ENCODE measurements around the gene SCCPDH.
"Not testable (repeated sequence)": the region's sequence is repeated elsewhere in the genome, so short reads cannot be mapped to it uniquely, and the experiment has no call there.

The SCCPDH gene

DNA sequence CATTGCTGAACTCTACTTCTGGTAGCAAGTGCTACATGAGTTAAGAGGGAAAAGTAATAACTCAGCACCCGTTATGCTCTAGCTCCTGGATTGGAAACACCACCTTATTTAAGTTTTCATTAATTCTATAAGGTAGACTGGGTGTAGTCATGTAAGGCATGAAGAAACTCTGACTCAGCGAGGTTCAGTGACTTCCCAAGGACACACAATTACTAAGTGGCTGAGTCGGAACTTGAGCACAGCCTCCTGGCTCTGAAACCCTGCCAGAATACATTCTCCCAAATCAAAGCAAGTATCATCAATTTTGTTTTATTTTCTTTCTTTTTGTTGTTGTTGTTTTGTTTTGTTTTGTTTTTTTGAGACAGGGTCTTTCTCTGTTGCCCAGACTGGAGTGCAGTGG lies 29.1 kb upstream of the SCCPDH start:
- DNase-seq (ENCODE audit: insufficient read length, low spot score) (no peak), FAIRE-seq (no peak)
- no peak for TF ChIP-seq POLR2A (IDR thresholded peaks at IDR 0.05; ENCODE audit: low read depth, low read length)

DNA sequence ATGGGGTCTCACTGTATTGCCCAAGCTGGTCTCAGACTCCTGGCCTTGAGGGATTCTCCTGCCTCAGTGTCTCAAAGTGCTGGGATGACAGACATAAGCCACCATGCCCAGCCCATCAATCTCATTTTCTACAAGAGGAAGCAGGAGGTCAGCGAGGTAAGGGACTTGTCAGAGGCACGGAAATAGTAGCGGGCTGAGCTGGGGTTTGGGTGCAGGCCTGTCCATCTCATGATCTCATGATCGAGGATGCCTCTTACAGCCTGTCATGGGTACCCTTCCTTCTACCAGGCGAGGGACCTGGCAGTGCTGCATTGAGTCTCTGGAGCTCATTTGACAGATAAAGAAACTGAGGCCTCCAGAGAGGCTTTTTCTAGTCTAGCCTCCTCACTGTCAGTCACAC lies 28.5 kb upstream of the SCCPDH start:
- DNase-seq (ENCODE audit: insufficient read length, low spot score) (no peak), FAIRE-seq (no peak)

DNA sequence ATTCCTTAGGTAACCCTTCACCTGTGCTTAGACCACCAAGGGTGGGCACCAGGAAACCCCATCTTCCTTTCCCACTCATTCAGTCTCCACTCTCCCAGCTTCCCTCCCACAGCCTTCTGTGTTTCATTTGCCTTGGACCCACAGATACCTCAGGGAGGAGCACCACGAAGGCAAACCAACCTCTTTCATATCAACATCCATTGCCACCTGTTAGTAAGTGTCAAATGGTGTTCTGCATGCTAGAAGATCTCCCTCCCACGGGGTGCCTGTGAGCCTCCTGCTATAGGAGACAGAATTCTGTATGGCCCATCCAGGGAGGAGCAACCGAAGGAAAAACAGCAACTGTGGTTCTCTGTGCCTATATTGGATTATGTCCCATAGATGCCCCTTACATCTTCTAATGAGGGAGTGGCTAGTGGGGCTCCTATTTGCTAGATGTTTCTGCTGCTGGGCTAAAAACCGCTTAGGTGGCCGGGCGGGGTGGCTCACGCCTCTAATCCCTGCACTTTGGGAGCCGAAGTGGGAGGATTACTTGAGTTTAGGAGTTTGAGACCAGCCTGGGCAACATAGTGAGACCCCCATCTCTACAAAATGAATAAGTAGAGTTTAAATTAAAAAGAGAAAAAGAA lies 25.6 kb upstream of the SCCPDH start:
- DNase-seq (ENCODE audit: insufficient read length, low spot score) (no peak), FAIRE-seq (no peak)
- TF ChIP-seq POLR2A (IDR thresholded peaks at IDR 0.05; ENCODE audit: low read depth, low read length): no peak

More for the DNA sequence above, 28.5 kb upstream of the SCCPDH start:
- TF ChIP-seq POLR2A (IDR thresholded peaks at IDR 0.05; ENCODE audit: low read depth, low read length): no peak

DNA sequence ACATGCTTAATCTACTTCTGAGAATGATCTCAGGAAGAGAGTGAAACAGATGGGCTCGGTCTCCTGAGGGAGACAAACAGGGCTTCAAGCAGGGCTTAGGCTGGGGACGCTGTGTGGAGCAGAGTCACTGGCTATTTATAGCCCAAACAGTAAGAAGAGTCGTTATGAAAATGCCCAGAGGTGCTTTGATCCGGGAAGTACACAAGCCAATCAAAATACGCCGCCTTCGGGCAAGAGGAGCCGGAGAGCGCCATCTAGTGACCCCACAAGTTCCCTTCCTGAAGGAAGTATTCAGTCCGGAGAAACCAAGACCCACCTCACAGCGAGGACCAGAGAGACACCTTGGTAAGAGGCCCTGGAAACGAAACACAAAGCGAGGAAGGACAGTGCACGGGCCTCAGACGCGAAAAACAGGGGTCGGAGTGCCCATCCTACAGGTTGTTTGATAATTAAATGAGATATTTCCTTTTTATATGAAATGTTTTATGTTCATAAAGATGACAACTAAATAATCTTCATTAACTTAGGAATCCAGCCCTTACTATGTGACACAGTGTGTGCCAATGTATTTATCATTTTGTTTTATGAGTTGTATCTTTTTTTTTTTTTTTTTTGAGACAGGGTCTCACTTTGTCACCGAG lies 25.0 kb upstream of the SCCPDH start:
- no peak for TF ChIP-seq POLR2A (IDR thresholded peaks at IDR 0.05; ENCODE audit: low read depth, low read length)
- FAIRE-seq: no peak
- peak; percentile 79 for DNase-seq (ENCODE audit: insufficient read length, low spot score)

DNA sequence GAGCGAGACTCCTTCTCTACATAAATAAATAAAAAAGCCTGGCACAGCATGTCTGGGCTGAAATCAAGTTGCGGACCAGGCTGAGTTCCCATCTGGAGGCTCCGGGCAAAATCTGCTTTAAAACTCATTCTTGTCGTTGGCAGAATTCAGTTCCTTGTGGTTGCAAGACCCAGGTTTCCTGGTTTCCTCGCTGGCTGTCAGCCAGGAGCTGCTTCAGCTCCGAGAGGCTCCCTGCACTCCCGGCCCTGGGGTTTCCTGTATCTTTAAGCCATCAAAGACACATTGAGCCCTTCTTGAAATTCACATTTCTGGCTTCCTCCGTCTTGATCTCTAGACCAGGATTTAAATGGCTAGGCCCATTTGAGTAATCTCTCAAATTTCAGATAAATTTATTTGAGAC lies 20.6 kb upstream of the SCCPDH start:
- no peak for TF ChIP-seq POLR2A (IDR thresholded peaks at IDR 0.05; ENCODE audit: low read depth, low read length)
- DNase-seq (ENCODE audit: insufficient read length, low spot score) (no peak), FAIRE-seq (no peak)

DNA sequence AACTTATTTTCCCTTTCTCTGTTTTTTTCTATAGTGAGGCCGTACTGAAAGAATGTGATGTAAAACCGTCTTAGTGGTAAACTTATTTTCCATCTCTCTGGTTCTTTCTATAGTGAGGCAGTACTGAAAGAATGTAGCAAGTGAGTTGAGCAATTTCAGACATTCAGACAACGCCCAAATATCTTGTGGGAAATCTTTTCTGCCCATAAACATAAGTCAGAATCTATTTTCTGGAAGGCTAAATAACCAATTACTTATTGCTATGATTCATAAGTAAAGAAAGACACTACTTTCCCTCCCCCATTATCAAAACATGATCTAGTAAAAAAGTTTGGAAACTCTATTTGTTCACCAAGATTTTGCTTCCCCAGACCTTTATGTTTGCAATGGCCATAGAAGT lies 18.8 kb upstream of the SCCPDH start:
- no peak for DNase-seq (ENCODE audit: insufficient read length, low spot score)
- FAIRE-seq: no peak

DNA sequence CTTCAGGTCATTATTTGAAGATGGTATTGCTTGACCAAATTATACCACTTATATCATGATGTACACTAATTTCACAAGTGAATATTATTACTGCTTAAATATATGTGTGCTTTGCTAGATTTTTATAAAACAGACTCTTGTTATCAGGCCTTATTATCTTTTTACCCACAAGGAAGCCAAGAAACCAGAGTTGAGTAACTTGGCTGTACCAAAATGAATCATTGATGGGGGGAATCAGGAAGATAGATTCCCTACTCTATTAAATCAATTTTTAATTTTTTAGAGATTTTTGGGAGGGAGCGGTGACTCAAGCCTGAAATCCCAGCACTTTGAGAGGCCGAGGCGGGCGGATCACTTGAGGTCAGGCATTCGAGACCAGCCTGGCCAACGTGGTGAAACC lies 16.0 kb upstream of the SCCPDH start:
- DNase-seq (ENCODE audit: insufficient read length, low spot score) (no peak), FAIRE-seq (no peak)
- no peak for TF ChIP-seq POLR2A (IDR thresholded peaks at IDR 0.05; ENCODE audit: low read depth, low read length)

More for the DNA sequence above, 18.8 kb upstream of the SCCPDH start:
- no peak for TF ChIP-seq POLR2A (IDR thresholded peaks at IDR 0.05; ENCODE audit: low read depth, low read length)

DNA sequence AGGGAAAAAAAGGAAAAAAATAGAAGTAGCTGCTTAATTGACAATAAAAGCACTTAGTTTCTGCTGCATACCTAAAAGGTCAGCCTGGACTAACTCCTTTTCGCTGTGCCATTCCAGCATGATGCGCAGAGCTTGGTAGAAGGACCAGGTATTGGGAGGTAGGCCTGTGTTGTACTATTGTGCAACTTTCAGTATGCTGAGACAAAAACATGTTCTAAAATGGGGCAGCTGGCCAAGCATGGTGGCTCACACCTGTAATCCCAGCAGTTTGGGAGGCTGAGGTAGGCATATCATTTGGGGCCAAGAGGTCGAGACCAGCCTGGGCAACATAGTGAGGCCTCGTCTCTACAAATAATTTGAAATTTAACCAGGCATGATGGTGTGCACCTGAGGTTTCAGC lies 15.0 kb upstream of the SCCPDH start:
- DNase-seq (ENCODE audit: insufficient read length, low spot score) (no peak), FAIRE-seq (no peak)
- no peak for TF ChIP-seq POLR2A (IDR thresholded peaks at IDR 0.05; ENCODE audit: low read depth, low read length)

DNA sequence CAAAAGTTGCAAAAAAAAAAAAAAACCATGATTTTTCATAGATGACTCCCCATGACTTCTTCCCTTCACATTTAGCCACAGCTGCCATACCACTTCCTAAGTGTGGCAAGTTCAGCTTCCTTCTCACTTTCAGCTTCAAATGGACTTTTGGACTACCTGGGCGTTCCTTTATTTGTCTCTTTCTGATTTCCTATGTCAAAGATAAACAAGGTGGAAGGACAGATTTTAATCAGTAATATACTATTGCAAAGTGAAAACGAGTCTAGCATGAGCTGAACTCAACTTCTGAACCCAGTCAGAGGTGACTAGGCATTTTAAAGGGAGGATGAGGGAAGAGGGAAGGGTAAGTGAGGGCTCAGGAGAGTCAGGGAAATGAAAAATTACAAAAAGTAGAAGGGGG lies 14.4 kb upstream of the SCCPDH start:
- FAIRE-seq (no peak), DNase-seq (ENCODE audit: insufficient read length, low spot score) (no peak)
- no peak for TF ChIP-seq POLR2A (IDR thresholded peaks at IDR 0.05; ENCODE audit: low read depth, low read length)

DNA sequence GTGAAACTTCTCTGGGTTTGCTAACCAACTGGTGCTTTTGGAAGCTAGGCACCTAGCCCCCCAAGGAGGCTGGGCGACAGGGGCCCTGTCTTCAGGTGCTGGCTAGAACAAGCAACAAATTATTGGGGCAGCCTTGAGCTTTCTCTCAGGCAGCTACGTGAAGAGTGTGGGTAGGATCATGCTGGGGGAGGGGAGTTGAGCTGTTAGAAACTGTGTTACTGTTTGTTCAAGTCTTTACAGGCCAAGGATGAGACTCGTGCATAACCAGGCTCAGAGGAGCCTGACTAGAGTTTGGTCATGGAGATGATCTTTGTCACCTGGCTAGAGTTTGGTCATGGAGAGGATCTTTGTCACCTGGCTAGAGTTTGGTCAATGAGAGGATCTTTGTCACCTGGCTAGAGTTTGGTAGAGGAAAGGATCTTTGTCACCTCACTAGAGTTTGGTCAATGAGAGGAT lies 12.6 kb upstream of the SCCPDH start:
- FAIRE-seq (no peak), DNase-seq (ENCODE audit: insufficient read length, low spot score) (no peak)

DNA sequence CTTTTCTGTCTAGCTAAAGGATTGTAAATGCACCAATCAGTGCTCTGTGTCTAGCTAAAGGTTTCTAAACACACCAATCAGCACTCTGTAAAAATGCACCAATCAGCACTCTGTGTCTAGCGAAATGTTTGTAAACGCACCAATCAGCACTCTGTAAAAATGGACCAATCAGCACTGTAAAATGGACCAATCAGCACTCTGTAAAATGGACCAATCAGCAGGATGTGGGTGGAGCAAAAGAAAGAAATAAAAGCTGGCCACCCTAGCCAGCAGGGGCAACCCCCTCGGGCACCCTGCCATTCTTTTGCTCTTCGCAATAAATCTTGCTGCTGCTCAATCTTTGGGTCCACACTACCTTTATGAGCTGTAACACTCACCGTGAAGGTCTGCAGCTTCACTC lies 11.8 kb upstream of the SCCPDH start:
- FAIRE-seq: not testable (repeated sequence)

More for the DNA sequence above, 12.6 kb upstream of the SCCPDH start:
- TF ChIP-seq POLR2A (IDR thresholded peaks at IDR 0.05; ENCODE audit: low read depth, low read length): no peak

DNA sequence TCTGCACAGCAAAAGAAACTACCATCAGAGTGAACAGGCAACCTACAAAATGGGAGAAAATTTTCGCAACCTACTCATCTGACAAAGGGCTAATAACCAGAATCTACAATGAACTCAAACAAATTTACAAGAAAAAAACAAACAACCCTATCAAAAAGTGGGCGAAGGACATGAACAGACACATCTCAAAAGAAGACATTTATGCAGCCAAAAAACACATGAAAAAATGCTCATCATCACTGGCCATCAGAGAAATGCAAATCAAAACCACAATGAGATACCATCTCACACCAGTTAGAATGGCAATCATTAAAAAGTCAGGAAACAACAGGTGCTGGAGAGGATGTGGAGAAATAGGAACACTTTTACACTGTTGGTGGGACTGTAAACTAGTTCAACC lies 4.8 kb upstream of the SCCPDH start:
- not testable (repeated sequence) for FAIRE-seq; DNase-seq (ENCODE audit: insufficient read length, low spot score)

More for the DNA sequence above, 11.8 kb upstream of the SCCPDH start:
- DNase-seq (ENCODE audit: insufficient read length, low spot score): not testable (repeated sequence)

DNA sequence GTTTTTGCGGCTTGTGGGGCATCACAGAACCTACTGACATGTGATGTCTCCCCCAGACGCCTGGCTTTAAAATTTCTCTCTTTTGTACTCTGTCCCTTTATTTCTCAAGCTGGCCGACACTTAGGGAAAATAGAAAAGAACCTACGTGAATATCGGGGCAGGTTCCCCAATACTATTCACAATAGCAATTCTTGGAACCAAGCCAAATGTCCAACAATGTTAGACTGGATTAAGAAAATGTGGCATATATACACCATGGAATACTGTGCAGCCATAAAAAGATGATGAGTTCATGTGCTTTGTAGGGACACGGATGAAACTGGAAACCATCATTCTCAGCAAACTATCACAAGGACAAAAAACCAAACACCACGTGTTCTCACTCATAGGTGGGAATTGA lies 3.4 kb upstream of the SCCPDH start:
- DNase-seq (ENCODE audit: insufficient read length, low spot score); FAIRE-seq: not testable (repeated sequence)

DNA sequence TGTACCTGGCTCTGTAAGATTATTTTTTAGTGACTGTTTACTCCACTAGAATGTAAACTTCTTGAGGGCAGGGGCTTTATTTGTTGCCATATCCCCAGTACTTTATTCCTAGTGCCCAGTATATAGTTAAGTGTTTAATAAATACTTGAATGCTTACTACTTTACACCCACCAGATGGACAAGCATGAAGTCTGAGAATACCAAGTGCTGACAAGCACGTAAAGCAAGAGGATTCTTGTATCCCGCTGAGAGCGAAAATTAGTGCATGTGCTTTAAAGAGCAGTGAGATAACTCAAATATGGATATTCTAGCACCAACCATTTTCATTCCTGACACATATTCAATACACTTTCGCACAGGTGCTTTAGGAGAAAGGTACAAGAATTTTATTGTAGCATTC lies 1.5 kb upstream of the SCCPDH start:
- DNase-seq (ENCODE audit: insufficient read length, low spot score): no peak
- no peak for TF ChIP-seq POLR2A (IDR thresholded peaks at IDR 0.05; ENCODE audit: low read depth, low read length)
- no peak for FAIRE-seq

DNA sequence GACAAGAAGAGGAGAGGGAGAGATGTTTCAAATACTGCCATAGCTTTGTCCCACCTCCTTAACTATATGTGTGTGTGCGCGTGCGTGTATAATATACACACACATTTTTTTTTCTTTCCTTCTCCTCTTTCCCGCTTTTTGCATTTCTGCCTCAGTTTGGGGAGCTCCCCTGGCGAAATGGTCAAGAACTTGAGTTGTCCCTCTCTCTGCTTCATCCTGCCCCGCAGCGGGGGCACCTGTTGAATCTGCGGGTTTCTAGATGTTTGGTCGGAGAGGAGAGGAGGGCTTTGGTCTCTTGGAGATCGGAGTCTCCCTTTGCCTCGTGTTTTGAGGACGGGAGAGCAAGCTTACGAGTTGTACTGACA lies 504 bp downstream of the SCCPDH start:
- FAIRE-seq: no peak

More for the DNA sequence above, 504 bp downstream of the SCCPDH start:
- no peak for TF ChIP-seq POLR2A (IDR thresholded peaks at IDR 0.05; ENCODE audit: low read depth, low read length)
- no peak for DNase-seq (ENCODE audit: insufficient read length, low spot score)
